Trophoblast cell (in vitro differentiated cells and primary cell): ENCODE results near the gene USP4.

ENCODE experiments used
- DNase-seq, 2 donors: peaks; one replicate each; pipeline ENCODE4 v3.0.0-alpha.2; 2016
- H2AFZ ChIP-seq: 2 replicates; pipeline ENCODE4 v1.6.1; 2013; ENCODE audit warnings: low read length, moderate library complexity, mild to moderate bottlenecking; ENCODE audit not compliant: insufficient read depth, poor library complexity
- H2AK5ac ChIP-seq: 2 replicates; pipeline ENCODE4 v1.6.1; 2013; ENCODE audit warnings: mild to moderate bottlenecking, low read length
- H2BK120ac ChIP-seq: 2 replicates; pipeline ENCODE4 v1.6.1; 2013; ENCODE audit warnings: low read length, mild to moderate bottlenecking, moderate library complexity; ENCODE audit not compliant: insufficient read depth, poor library complexity
- H2BK12ac ChIP-seq: 2 replicates; pipeline ENCODE4 v1.6.1; 2013; ENCODE audit warnings: mild to moderate bottlenecking, low read length, moderate library complexity
- H2BK5ac ChIP-seq: 2 replicates; pipeline ENCODE4 v1.6.1; 2013; ENCODE audit warnings: low read length, low read depth, moderate library complexity, mild to moderate bottlenecking; ENCODE audit not compliant: poor library complexity
- H3K14ac ChIP-seq: 2 replicates; pipeline ENCODE4 v1.6.1; 2013; ENCODE audit warnings: mild to moderate bottlenecking, low read length
- H3K18ac ChIP-seq: 2 replicates; pipeline ENCODE4 v1.6.1; 2013; ENCODE audit warnings: mild to moderate bottlenecking, low read length
- H3K23ac ChIP-seq: 2 replicates; pipeline ENCODE4 v1.6.1; 2013; ENCODE audit warnings: low read length
- H3K27ac ChIP-seq: 2 replicates; pipeline ENCODE4 v1.5.1; 2013; ENCODE audit warnings: low read depth, mild to moderate bottlenecking, inconsistent platforms, low read length, moderate library complexity
- H3K27me3 ChIP-seq: 2 replicates; pipeline ENCODE4 v1.6.1; 2013; ENCODE audit warnings: inconsistent platforms, mild to moderate bottlenecking, low read length, moderate library complexity; ENCODE audit not compliant: insufficient read depth
- H3K36me3 ChIP-seq, 2 experiments: 1 replicate in 1 of 2; 2 replicates in 1 of 2; pipeline ENCODE4 v1.6.1; 2013; ENCODE audit warnings: low read length in 2 of 2, mild to moderate bottlenecking in 2 of 2, moderate library complexity in 1 of 2; ENCODE audit not compliant: insufficient read depth in 2 of 2, control insufficient read depth in 1 of 2
- H3K4ac ChIP-seq: 2 replicates; pipeline ENCODE4 v1.6.1; 2013; ENCODE audit warnings: low read depth, mild to moderate bottlenecking, low read length, moderate library complexity
- H3K4me1 ChIP-seq, 2 experiments: 1 replicate in 1 of 2; 2 replicates in 1 of 2; pipeline ENCODE4 v1.6.1; 2013; ENCODE audit warnings: low read length in 2 of 2, mild to moderate bottlenecking in 2 of 2, moderate library complexity in 1 of 2; ENCODE audit not compliant: insufficient read depth in 2 of 2, control insufficient read depth in 1 of 2
- H3K4me2 ChIP-seq: 2 replicates; pipeline ENCODE4 v1.6.1; 2013; ENCODE audit warnings: inconsistent platforms, mild to moderate bottlenecking, low read length, moderate library complexity
- H3K4me3 ChIP-seq: 2 replicates; pipeline ENCODE4 v1.5.1; 2013; ENCODE audit warnings: mild to moderate bottlenecking, low read depth, low read length, inconsistent platforms
- H3K79me1 ChIP-seq: one replicate; pipeline ENCODE4 v1.6.1; 2013; ENCODE audit warnings: low read length
- H3K79me2 ChIP-seq: 2 replicates; pipeline ENCODE4 v1.6.1; 2013; ENCODE audit warnings: low read length, mild to moderate bottlenecking; ENCODE audit not compliant: control insufficient read depth, insufficient read depth, poor library complexity
- H3K9ac ChIP-seq: 2 replicates; pipeline ENCODE4 v1.6.1; 2013; ENCODE audit warnings: mild to moderate bottlenecking, low read length
- H3K9me3 ChIP-seq: 2 replicates; pipeline ENCODE4 v1.6.1; 2013; ENCODE audit warnings: low read depth, mild to moderate bottlenecking, control low read depth, inconsistent platforms, low read length; ENCODE audit not compliant: insufficient read depth
- H4K12ac ChIP-seq: 2 replicates; pipeline ENCODE4 v1.6.1; 2013; ENCODE audit warnings: low read depth, mild to moderate bottlenecking, low read length, moderate library complexity
- H4K8ac ChIP-seq: 2 replicates; pipeline ENCODE4 v1.6.1; 2013; ENCODE audit warnings: low read depth, mild to moderate bottlenecking, low read length, moderate library complexity
- H4K91ac ChIP-seq: one replicate; pipeline ENCODE4 v1.6.1; 2013; ENCODE audit warnings: low read depth, mild to moderate bottlenecking, low read length, moderate library complexity
- WGBS: extraction: QIAGEN DNeasy Blood & Tissue Kit; methylation state at CpG from one replicate; pipeline ENCODE4 v1.1.7; 2013; ENCODE audit warnings: missing lambda C conversion rate; ENCODE audit not compliant: insufficient read length, insufficient coverage; ENCODE audit errors: extremely low coverage; 5-methylcytosine and 5-hydroxymethylcytosine counted together

USP4 gene

DNA sequence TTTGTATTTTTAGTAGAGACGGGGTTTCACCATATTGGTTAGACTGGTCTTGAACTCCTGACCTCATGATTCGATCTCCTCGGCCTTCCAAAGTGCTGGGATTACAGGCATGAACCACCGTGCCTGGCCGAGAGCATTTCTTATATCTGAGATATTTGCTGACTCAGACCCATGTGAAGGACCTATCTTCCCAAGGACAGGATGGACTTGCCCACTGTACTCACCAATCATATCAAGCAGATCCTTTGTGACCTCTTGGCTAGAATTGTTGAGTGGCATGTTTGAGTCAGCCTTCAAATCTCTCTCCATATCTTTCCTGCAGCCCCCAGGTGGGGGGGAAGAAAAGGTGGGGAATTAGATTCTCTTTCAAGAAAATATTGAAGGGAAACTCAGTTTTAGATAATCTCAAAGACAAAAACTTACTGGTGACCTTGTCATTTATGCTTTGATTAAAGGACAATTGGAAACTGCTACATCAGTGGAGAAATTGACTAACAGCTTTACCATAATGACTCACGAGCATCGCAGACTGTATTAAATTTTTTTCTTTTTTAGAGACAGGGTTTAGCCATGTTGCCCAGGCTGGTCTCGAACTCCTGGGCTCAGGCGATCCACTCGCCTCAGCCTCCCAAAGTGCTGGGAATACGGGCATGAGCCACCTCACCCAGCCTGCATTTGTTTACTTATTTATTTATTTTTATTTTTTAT, 65.9 kb downstream of the USP4 start:
- no peak overlapping the region for H4K12ac ChIP-seq
- H3K9ac ChIP-seq = no peak overlapping the region
- H2BK12ac ChIP-seq = no peak overlapping the region
- no peak for DNase-seq
- H2AK5ac ChIP-seq = no peak overlapping the region
- H3K14ac ChIP-seq = no peak overlapping the region
- WGBS = no CpG with 5 or more reads among the region's 11 CpGs
- no peak overlapping the region for H3K4me3 ChIP-seq
- no peak overlapping the region for H3K18ac ChIP-seq
- H3K4me1 ChIP-seq = no peaks in the 10 kb centered on the region
- H3K4ac ChIP-seq = no peak overlapping the region
- no peak overlapping the region for H2BK5ac ChIP-seq
- no peak overlapping the region for H2AFZ ChIP-seq
- no peak overlapping the region for H3K23ac ChIP-seq
- no peak overlapping the region for H4K91ac ChIP-seq
- H3K9me3 ChIP-seq = peaks cover 4% of the 10 kb centered on the region
- no peaks in the 10 kb centered on the region for H3K79me2 ChIP-seq
- H3K36me3 ChIP-seq = peaks cover 13 to 17% of the 10 kb centered on the region in 2 experiments
- no peak overlapping the region for H3K4me2 ChIP-seq
- H3K79me1 ChIP-seq = peaks cover 4% of the 10 kb centered on the region
- no peak overlapping the region for H4K8ac ChIP-seq
- H3K27me3 ChIP-seq = no peaks in the 10 kb centered on the region
- H2BK120ac ChIP-seq = no peak overlapping the region
- no peak overlapping the region for H3K27ac ChIP-seq

DNA sequence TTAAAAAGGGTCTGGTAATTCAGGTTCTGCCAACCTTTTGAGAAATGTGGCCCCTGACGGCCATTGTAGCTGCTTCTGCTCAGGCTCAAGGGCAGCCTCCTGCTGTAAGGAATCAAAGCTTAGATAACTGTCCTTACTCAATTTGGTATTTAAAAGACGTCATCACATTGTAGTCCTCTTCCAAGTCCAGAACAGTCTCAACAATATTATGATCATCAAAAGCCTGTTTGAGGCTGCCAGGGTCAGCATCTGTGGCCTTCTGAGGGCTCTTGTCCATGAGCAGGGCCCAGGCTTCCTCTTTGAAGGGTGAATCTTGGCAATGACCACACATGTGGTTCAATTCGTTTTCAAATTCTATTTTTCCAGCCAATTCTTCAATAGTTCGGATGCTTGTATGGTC, 68.8 kb downstream of the USP4 start:
- no peak overlapping the region for H3K27ac ChIP-seq
- no peak overlapping the region for H2AK5ac ChIP-seq
- DNase-seq = no peak
- no peaks in the 10 kb centered on the region for H3K4me1 ChIP-seq
- H3K9me3 ChIP-seq = peaks cover 2% of the 10 kb centered on the region
- H3K4me2 ChIP-seq = no peak overlapping the region
- no peaks in the 10 kb centered on the region for H3K27me3 ChIP-seq
- H3K36me3 ChIP-seq = peaks cover 7% of the 10 kb centered on the region in 2 experiments
- no peak overlapping the region for H3K4ac ChIP-seq
- no peaks in the 10 kb centered on the region for H3K79me2 ChIP-seq
- H3K23ac ChIP-seq = no peak overlapping the region
- H2BK5ac ChIP-seq = no peak overlapping the region
- no CpG with 5 or more reads among the region's 4 CpGs for WGBS
- H3K79me1 ChIP-seq = no peaks in the 10 kb centered on the region
- no peak overlapping the region for H3K4me3 ChIP-seq
- H3K14ac ChIP-seq = no peak overlapping the region
- H3K18ac ChIP-seq = no peak overlapping the region
- H2BK12ac ChIP-seq = no peak overlapping the region
- no peak overlapping the region for H3K9ac ChIP-seq
- H4K91ac ChIP-seq = no peak overlapping the region
- no peak overlapping the region for H2BK120ac ChIP-seq
- no peak overlapping the region for H2AFZ ChIP-seq
- no peak overlapping the region for H4K12ac ChIP-seq
- no peak overlapping the region for H4K8ac ChIP-seq

DNA sequence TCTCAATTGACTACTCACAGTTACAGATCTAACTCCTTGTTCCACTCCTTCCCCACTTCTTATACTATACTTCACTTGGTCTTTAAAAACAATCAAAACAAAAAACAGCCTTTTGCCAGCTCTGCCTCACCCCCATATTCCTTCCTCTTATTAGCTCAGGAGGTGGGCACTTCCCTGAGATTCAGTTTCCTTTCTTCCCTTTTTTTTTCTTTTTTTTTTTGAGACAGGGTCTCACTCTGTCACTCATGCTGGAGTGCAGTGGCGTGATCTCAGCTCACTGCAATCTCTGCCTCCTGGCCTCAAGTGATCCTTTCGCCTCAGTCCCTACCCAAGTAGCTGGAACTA, 69.7 kb downstream of the USP4 start:
- no peak overlapping the region for H3K18ac ChIP-seq
- H3K4me1 ChIP-seq = no peaks in the 10 kb centered on the region
- no peaks in the 10 kb centered on the region for H3K27me3 ChIP-seq
- no peak overlapping the region for H3K4me3 ChIP-seq
- no peak overlapping the region for H4K12ac ChIP-seq
- no peak overlapping the region for H3K27ac ChIP-seq
- H4K8ac ChIP-seq = no peak overlapping the region
- H2BK120ac ChIP-seq = no peak overlapping the region
- no peak overlapping the region for H2AFZ ChIP-seq
- H3K14ac ChIP-seq = no peak overlapping the region
- H3K36me3 ChIP-seq = peaks cover 7% of the 10 kb centered on the region in 2 experiments
- no peaks in the 10 kb centered on the region for H3K79me1 ChIP-seq
- H2BK12ac ChIP-seq = no peak overlapping the region
- no CpG with 5 or more reads among the region's 2 CpGs for WGBS
- H3K23ac ChIP-seq = no peak overlapping the region
- no peak for DNase-seq
- H3K9me3 ChIP-seq = peaks cover 2% of the 10 kb centered on the region
- no peak overlapping the region for H2BK5ac ChIP-seq
- no peak overlapping the region for H2AK5ac ChIP-seq
- H4K91ac ChIP-seq = no peak overlapping the region
- H3K9ac ChIP-seq = no peak overlapping the region
- H3K4ac ChIP-seq = no peak overlapping the region
- H3K4me2 ChIP-seq = no peak overlapping the region
- no peaks in the 10 kb centered on the region for H3K79me2 ChIP-seq

DNA sequence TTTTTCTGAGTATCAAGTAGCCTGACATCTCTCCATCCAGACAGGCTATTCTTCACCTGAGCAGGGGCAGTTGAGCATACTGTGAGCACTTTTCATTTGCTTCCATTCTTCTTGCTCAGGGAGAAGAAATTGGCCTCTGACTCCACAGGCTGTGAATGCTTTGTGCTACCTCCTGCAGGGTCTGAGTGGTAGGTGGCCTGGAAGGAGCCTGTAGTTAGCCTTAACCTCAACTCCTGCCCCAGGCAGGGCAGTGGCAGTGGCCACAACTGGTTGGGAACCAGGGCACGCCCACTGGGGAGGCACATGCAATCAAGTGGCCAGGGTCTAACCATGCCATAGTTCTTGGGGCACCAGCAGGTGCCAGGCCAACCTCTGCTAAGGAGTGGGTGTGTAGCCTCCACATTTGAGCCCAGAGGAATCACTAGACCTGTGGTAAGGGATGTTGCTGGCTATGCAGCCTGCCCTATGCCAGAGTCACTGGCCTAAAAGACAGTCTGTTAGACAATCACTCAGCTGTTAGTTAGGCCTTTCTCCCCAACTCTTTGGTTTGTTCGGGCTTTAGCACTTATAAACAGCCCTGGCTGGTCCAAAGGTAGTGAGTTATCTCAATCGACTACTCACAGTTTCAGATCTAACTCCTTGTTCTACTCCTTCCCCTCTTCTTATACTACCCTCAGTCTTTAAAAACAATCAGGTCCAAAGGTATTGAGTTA, 70.3 kb downstream of the USP4 start:
- Histone ChIP-seq H3K18ac (no peak overlapping the region), H2AFZ (no peak overlapping the region), H3K14ac (no peak overlapping the region), H3K4me3 (no peak overlapping the region), H4K12ac (no peak overlapping the region), H3K4ac (no peak overlapping the region), H3K36me3 (peaks cover 7% of the 10 kb centered on the region in 2 experiments), H2BK5ac (no peak overlapping the region), H3K79me1 (no peaks in the 10 kb centered on the region), H3K27ac (no peak overlapping the region), H2BK120ac (no peak overlapping the region), H2AK5ac (no peak overlapping the region), H2BK12ac (no peak overlapping the region), H3K79me2 (no peaks in the 10 kb centered on the region), H4K8ac (no peak overlapping the region), H3K9ac (no peak overlapping the region), H3K9me3 (peaks cover 2% of the 10 kb centered on the region), H4K91ac (no peak overlapping the region), H3K4me1 (no peaks in the 10 kb centered on the region), H3K27me3 (no peaks in the 10 kb centered on the region), H3K23ac (no peak overlapping the region), H3K4me2 (no peak overlapping the region)
- DNase-seq = no peak
- no CpG with 5 or more reads among the region's 3 CpGs for WGBS
